NCI-H1436 (cell line): ENCODE measurements around the gene BTAF1.

Experiments
- DNase-seq: peaks from one replicate; lab custom pipeline; 2025; lab: John Stamatoyannopoulos, UW

BTAF1 gene

GRCh38 chr10:92052088-92052487 is 128.5 kb downstream of the BTAF1 start:
- DNase-seq: no peak

GRCh38 chr10:92052741-92053140 is 129.2 kb downstream of the BTAF1 start:
- no peak for DNase-seq

GRCh38 chr10:92054807-92055206 is 131.2 kb downstream of the BTAF1 start:
- DNase-seq: no peak

GRCh38 chr10:92062273-92062672 is 138.7 kb downstream of the BTAF1 start:
- no peak for DNase-seq

- DNase-seq: no peak
Measured at GRCh38 chr10:92064506-92064905, 140.9 kb downstream of the BTAF1 start.

- no peak for DNase-seq
Measured at GRCh38 chr10:92066386-92066785, 142.8 kb downstream of the BTAF1 start.

- DNase-seq: no peak
Measured at GRCh38 chr10:92068900-92069299, 145.3 kb downstream of the BTAF1 start.

- no peak for DNase-seq
Measured at GRCh38 chr10:92074126-92074887, 150.7 kb downstream of the BTAF1 start.

GRCh38 chr10:92075829-92076228 is 152.3 kb downstream of the BTAF1 start:
- no peak for DNase-seq

- DNase-seq: no peak
Measured at GRCh38 chr10:92076722-92077121, 153.2 kb downstream of the BTAF1 start.

- DNase-seq: no peak
Measured at GRCh38 chr10:92079003-92079402, 155.4 kb downstream of the BTAF1 start.
